Stimulated activated CD8-positive, alpha-beta memory T cell treated with anti-CD3 and anti-CD28 coated beads, Interleukin-7, amount 100 ng/mL, for 48 hours (primary cell): Measurements from ENCODE around the gene CERS4.
"Not testable (repeated sequence)": the region's sequence is repeated elsewhere in the genome, so short reads cannot be mapped to it uniquely, and the experiment has no call there.

Experiments
- DNase-seq, 2 donors: peaks; one replicate each; pipeline ENCODE4 v3.0.0-alpha.2; 2020; ENCODE audit warnings: low read depth in 1 of 2; ENCODE audit errors: extremely low read depth in 1 of 2

CERS4 gene

DNA sequence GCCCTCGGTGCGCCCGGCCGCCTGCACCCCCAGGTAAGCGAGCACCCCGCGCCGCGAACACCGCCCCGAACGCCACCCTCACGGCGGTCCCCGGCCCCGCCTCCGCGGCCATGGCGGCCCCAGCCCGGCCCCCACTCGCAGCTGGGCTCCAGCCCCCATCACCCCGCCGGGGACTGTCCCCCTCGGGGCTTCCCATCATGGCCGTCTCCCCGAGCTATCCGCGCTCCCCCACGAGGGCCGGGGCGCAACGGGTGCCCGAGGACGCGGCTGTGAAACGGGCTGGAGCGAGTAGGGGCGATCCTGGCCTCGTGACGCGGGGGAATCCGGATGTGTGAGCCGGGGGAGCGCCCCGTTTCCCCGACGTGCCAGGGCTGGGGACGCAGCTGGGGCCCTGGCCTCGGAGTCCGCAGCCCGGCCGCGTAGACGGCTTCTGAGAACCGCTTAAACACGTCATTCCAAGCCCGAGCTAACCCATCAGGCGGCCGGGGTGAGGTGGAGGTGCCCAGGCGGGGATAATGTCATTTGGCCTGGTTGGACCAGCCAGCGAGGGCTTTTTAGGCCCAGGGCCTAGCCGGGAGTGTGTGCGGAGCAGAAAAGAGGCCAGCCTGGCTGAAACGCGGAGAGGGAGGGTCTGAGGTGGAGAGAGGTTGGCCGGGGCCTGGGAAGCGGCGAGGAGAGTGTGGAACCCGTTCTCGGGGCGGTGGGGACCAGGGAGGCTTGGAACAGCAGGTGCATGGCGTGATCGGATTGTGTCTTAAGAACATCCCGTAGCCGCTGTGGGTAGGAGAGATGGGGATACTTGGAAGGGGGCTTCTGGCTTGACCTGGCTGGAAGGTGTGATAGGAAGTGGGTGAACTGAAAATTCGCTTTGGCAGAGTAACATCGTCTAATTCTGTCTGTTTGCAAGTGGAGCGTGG is 550 bp downstream of the CERS4 start:
- peak; percentile 62 to 66 for DNase-seq

DNA sequence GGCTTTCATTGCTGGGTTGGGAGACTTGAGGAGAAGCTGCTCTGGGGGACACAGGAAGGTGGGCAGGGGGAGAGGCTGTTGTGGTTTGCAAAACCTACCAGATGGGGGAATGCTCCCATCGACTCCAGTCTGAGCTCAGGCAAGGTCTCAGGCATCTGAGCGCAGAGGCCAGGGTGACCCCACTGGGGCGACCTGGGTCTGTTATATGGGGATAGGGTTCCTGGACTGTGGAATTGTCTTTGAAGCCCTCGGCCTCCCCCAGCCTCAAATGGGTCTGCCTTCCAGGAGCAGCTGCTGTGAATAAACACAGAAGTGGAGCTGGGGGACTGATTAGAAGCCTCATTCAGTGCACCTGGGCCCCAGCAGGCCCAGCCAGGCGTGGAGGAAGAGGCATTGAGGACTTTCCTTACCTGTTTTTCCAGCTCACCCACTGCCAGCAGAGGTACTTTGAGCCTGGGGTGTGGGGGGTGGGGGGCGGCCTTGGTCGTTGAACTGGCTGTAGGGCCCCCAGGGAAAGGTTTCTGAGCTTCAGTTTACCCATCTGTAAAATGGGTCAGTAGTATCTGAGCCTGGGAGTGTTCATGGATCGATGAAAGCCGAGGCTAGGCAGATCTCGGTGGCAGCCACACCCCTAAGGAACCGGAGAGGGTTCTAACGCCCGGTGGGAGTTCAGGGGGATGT is 1.4 kb downstream of the CERS4 start:
- DNase-seq, result no peak

DNA sequence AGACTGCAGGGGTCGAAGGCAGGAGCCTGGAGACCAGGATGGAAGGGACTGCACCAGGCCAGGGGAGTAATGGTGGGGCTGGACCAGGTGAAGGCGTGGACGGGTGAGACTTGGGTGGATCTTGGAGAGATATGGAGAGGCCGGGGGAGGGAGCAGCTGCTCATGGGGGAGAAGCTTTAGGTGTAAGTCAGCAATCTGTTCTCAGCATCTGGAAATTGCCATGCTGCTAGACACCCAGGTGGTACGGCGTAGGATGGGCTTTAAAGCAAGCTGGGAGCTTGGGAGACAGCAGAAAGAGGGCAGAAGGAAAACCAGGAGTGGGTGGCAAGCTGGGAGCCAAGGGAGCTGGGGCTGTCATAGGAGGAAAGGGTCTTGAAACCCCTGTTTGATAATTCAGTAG is 3.0 kb downstream of the CERS4 start:
- no peak for DNase-seq

DNA sequence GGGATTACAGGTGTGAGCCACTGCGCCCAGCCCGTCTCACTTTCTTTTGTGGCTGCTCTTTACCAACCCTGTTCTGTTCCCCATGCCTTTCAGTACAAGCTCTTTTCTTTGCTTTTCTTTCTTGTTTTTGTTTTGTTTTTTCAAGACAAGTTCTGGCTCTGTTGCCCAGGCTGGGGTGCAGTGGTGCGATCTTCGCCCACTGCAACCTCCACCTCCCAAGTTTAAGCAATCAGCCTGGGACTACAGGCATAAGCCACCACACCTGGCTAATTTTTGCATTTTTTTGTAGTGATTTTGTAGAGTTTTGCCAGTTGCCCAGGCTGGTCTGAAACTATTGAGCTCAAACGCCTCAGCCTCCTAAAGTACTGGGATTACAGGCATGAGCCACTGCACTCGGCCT is 3.7 kb downstream of the CERS4 start:
- no peak for DNase-seq

DNA sequence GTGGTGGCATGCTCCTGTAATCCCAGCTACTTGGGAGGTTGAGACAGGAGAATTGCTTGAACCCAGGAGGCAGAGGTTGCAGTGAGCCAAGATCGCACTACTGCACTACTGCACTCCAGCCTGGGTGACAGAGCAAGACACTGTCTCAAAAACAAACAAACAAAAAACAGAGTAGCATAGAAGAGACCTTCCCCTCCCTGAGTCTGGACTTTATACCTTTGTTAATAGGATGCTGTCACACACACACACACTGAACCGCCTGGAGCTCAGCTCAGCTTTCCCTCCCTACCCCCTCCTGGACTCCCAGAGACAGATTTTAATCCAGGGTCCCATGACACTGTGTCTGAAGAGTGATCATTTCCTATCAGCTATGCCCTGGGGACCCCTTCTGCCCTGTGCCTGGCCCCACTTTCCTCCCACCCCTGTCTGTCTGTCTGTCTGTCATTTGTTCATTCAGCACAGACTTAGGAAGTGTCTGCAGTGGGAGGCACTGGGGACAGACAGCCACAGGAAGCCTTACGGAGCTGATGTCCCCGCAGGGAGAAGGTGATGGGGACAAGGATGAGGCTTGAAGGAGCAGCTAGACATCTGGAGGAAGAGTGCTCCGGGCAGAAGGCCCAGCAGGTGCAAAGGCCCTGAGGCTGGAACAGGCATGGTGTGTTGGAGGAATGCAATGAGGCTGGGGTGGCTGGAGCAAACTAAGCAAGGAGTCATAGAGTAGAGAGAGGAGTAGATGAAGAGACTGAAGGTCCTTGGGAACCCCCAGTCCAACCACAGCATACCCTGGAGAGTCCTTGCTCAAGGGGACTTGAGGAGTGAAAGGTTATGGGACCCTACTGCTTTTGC is 4.9 kb downstream of the CERS4 start:
- no peak for DNase-seq

DNA sequence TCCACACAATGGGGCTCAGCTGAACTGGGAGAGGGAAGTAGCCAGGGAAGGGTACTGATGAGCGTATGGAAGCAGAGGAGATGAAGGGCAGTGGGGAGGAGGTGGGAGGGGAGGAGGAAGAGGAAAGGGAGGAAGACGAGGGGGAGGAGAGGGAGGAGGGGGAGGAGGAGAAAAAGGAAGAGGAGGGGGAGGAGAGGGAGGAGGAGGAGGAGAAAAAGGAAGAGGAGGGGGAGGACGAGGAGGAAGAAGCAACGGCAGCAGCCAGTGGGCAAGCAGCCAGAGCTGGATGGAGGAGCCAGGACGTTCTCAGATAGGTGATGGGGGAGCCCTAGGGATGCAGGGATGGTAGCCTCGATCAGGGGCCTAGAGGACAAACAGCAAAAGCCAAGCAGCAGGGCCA is 5.6 kb downstream of the CERS4 start:
- no peak for DNase-seq

DNA sequence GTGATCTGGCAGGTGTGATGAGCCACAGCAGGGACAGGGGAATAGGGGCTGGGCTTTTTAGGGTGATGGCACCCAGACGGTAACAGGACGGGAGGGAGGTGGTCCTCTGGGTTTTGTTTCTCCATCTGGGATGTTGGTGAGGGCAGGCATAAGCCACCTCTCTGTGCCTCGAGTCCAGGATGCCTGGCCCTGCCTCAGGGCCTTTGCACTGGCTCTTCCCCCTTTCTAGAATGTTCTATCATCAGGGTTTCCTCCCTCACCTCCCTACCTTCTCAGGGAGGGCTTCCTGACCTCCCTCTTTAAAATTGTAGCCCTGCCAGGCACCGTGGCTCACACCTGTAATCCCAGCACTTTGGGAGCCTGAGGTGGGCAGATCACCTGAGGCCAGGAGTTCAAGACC is 6.6 kb downstream of the CERS4 start:
- DNase-seq, result no peak

DNA sequence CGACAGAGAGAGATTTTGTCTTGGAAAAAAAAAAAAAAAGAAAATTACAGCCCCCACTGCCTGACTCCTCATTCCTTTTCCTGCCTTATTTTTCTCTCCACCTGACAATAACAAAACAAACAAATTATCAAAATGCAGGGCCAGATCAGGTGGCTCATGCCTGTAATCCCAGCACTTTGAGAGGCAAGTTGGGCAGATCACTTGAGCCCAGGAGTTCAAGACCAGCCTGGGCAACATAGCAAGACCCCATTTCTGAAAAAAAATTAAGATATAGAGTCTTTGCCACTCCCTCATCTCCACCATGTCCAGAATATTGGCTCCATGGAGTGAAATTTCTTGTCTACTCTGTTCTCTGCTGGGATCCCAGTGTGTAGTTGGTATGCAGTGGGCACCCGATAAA is 7.2 kb downstream of the CERS4 start:
- DNase-seq, result no peak

DNA sequence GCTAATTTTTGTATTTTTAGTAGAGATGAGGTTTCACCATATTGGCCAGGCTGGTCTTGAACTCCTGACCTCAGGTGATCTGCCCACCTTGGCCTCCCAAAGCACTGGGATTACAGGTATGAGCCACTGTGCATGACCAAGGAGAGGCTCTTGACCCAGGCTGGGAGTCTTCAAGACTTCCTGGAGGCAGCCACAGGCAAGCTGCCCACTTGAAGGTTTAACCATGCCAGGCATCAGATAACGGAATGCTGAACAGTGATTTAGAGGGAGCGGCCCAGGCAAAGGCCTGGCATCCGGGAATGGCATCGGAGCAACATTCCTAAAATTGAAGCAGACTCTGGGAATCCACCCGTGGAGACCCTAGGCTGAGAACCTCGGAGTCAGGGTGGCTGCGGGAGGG is 9.0 kb downstream of the CERS4 start:
- not testable (repeated sequence) for DNase-seq

DNA sequence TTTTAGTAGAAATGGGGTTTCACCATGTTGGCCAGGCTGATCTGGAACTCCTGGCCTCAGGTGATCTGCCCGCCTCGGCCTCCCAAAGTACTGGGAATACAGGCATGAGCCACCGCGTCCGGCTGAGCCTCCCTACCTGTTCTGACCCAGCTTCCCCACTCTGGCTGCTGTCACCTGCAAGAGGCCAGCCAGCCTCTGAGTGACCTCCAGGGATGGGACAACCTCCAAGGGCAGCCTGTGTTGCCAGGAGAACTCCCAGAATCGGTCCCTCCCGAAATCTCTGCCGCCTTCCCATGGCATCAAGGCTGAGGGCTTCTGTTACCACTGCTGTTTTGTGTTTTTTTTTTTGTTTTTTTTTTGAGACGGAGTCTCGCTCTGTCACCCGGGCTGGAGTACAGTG is 11.3 kb downstream of the CERS4 start:
- DNase-seq, result no peak

DNA sequence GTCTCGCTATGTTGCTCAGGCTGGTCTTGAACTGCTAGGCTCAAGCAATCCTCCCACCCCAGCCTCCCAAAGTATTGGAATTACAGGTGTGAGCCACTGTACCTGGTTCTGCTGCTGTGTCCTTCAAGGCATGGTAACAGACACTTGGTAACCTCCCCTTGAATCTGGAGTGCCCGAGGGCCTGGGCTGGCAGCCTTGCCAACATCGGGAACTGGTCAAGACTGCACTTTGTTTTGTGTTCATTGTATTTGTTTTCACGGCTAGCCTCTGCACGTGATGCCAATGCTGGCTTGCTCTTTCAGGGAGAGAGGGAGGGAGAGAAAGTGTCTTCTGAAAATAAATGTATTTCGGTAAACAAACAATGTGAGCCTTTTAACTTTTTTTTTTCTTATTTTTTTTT is 12.0 kb downstream of the CERS4 start:
- DNase-seq, result no peak

DNA sequence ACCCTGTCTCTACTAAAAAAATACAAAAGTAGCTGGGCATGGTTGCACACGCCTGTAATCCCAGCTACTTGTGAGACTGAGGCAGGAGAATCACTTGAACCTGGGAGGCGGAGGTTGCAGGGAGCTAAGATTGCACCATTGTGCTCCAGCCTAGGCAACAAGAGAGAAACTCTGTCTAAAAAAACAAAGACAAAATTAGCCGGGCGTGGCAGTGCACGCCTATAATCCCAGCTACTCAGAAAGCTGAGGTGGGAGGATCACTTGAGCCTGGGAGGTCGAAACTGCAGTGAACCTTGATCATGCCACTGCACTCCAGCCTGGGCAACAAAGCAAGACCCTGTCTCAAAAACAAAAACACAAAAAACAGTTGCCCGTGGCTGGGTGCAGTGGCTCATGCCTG is 14.3 kb downstream of the CERS4 start:
- not testable (repeated sequence) for DNase-seq

DNA sequence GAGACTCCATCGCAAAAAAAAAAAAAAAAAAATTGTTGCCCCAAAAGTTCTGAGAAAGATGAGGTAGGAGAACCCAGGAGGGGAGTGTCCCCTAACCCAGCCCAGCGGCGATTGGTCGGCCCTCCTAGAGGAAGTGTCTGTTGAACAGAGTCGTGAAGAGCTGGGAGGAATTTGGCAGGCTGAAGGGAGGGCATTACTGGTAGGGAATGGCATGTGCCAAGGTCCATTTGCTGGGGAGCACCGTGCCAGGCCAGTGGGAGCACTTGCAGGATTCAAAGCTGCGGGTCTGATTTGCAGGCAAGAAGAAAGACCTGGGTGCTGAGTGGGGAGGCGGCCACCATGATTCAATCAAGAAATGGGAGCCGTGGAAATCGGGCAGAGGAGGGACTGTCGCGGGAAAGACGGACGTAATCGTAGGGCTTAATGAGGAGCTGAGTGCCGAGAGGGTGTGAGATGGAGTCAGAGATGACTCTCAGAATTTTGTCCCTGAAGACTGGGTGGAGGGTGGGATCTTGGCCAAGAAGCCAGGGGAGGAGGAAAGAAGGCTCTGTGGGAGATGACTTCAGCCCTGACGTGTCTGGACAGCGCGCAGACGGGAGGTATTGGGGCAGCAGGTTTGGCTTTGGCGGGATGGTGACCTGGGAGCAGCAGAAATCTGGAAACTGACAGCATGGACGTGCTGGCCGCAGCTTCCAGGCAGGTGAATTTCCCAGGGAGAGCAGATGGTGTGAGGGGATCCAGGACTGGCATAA is 15.4 kb downstream of the CERS4 start:
- no peak for DNase-seq

DNA sequence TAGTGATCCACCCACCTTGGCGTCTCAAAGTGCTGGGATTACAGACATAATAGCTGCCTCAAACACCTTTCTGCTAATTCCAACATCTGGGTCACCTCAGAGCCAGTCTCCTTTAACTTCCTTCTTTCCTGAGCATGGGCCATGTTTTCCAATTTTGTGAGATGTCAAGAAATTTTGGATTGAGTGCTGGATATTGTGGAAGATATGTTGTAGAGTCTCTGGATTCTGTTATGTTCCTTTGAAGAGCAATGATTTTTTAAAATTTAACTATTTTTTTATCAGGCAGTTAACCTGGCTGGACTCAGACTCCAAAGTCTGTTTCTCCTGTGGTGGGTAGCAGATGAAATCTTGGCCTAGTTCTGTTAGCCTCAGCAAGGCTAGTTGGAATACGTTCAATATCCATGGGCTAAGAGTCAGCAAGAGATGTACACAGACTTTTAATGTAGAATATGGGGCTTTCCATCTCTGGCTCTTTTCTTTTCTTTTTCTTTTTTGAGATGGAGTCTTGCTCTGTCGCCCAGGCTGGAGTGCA is 22.0 kb downstream of the CERS4 start:
- no peak for DNase-seq

DNA sequence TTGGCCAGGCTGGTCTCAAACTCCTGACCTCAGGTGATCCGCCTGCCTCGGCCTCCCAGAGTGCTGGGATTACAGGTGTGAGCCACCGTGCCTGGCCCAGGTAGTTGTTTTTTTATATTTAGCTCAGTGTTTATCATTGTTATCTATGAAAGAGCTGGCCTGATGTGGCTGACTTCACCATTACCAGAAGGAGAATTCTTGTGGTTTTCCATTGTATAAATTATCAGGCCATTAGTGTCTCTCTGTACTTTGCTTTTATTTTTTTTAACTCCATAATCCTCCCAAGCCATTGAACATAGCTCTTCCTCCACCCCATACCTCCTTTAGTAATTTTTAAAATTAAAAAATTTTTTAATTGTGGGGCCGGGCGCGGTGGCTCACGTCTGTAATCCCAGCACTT is 24.2 kb downstream of the CERS4 start:
- DNase-seq, result no peak

DNA sequence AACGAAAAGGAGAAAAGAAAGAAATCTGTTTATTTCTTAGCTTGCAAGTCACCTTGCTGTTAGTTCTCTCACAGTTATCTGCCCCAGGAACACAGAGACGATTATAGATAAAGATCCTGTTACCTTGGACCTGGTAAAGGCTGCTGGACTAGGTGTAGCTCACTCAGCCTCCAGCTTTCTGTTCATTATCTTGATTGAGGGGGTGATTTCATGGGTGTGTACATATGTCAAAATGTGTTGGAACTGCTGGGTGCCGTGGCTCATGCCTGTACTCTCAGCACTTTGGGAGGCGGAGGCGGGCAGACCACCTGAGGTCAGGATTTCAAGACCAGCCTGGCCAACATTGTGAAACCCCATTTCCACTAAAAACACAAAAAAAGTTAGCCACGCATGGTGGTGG is 27.9 kb downstream of the CERS4 start:
- DNase-seq, result no peak

DNA sequence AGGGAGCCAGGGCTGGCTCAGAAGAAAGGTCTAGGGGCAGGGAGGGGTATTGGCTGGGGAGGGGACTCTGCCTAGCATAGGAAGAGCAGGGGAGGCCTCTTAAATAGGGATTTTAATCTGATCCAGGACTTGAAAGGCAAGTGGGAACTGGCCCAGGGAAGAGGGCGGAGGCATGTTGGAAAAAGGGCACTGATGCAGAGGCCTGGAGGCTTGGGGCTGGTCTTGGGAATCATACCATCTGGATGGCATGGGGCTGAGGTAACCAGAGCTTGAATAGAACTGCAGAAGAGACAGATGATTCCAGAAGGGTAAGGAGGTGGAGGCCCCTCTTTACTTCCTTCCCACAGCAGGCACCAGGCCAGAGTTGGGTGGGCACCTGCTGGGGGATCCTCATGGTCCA is 29.1 kb downstream of the CERS4 start:
- no peak for DNase-seq

DNA sequence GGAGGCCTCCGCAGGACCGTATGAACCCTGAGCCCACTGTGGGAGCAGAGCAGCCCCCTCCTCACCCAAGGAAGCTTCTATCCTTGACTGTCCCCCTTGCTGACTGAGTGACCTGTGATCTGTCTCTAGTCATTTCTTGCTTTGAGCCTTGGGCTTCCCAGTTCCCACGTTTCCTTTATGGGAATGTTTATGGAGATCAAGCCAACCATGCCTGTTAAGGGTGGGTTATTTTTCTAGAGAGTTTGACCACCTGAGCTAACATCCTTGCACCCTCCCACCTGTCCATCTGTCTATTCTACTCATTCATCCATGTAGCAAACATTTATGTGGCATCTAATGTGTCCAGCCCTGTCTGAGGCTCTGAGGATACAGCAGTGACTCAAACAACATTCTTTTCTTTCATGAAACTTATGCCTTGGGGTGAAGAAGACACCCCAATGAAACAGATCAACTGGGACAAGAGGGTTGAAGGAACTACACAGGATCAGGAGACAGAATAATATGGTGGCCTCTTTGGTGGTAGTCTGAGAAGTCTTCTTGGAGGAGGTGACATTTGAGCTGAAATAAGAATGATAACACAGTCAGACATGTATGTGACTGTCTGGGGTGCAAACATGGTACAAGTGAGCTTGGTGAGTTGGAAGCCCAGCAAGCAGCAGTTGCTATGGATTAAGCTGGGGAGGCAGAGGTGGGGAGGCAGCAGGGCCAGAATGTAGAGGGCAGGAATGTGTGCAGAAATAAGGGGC is 30.5 kb downstream of the CERS4 start:
- DNase-seq, result no peak

DNA sequence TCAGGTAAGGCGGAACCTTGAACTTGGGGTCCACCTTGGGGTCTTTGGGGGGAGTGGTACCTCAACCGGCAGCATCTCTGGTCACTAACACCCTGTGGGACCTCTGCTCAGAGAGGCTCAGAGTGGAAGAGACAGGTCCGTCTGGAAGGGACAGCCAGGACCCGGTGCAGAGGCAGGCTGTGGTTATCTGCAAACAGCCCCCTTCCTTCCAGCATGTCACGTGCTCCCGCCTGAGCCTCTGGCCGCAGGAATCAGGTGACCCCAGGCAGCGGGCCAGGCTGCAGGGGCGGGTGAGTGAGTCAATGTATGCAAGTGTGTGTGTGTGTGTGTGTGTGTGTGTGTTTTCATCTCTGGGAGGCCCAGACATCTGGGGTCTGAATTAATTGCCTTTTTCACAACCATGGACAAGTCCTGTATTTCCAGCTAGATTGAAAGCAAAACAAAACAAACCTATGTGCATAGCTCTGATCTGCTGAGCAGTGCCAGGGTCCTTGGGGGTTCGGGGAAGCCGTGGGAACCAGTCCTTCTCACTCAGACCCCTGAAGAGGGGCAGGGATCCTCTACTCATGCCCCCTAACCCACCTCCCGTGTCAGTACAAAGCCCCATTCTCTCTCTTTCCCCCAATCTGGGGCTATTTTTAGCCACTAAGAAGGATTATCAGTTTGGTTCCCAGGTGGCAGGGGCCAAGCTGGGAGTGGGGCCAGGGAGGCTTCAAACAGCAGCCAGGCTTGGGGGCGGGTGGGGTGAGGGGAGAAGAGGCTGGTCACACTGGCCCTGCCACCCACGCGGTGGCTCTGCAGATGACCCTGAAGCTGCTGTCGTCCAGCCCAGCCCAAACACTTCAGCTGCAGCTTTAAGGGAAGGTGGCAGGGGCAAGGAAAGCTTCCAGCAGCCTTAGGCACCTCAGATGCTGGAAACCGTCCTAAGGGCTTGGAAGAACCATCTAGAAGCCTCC is 31.4 kb downstream of the CERS4 start:
- DNase-seq, result peak; percentile 49 to 53
